ENCODE results near the gene TTC33.
A peak's percentile ranks its signal among the peaks of the same experiment; 100 is the strongest.

The TTC33 gene

GRCh38 chr5:40502736-40503135 lies 253.0 kb downstream of the TTC33 start:
- no peak for DNase-seq

GRCh38 chr5:40501711-40502444 lies 253.9 kb downstream of the TTC33 start:
- DNase-seq, result no peak

- no peak for DNase-seq
Measured at GRCh38 chr5:40499518-40500273, 256.1 kb downstream of the TTC33 start.

GRCh38 chr5:40499007-40499406 lies 256.8 kb downstream of the TTC33 start:
- DNase-seq, result no peak

GRCh38 chr5:40497573-40497972 lies 258.2 kb downstream of the TTC33 start:
- DNase-seq, result no peak

- DNase-seq, result no peak
Measured at GRCh38 chr5:40495237-40495635, 260.5 kb downstream of the TTC33 start.

- DNase-seq, result no peak
Measured at GRCh38 chr5:40494631-40495236, 261.0 kb downstream of the TTC33 start.

- no peak for DNase-seq
Measured at GRCh38 chr5:40492056-40492455, 263.7 kb downstream of the TTC33 start.

GRCh38 chr5:40491644-40492043 lies 264.1 kb downstream of the TTC33 start:
- no peak for DNase-seq

GRCh38 chr5:40490464-40491111 lies 265.2 kb downstream of the TTC33 start:
- no peak for DNase-seq

- no peak for DNase-seq
Measured at GRCh38 chr5:40489421-40489820, 266.3 kb downstream of the TTC33 start.

- peak; percentile 50 for DNase-seq
Measured at GRCh38 chr5:40486437-40487275, 269.1 kb downstream of the TTC33 start.

GRCh38 chr5:40485021-40485998 lies 270.5 kb downstream of the TTC33 start:
- no peak for DNase-seq

- no peak for DNase-seq
Measured at GRCh38 chr5:40484495-40484894, 271.3 kb downstream of the TTC33 start.

GRCh38 chr5:40483316-40483715 lies 272.4 kb downstream of the TTC33 start:
- DNase-seq, result no peak

- DNase-seq, result no peak
Measured at GRCh38 chr5:40481241-40481640, 274.5 kb downstream of the TTC33 start.

- peak; percentile 35 for DNase-seq
Measured at GRCh38 chr5:40480392-40480791, 275.4 kb downstream of the TTC33 start.

GRCh38 chr5:40479939-40480338 lies 275.8 kb downstream of the TTC33 start:
- no peak for DNase-seq

- no peak for DNase-seq
Measured at GRCh38 chr5:40478766-40479165, 277.0 kb downstream of the TTC33 start.

- no peak for DNase-seq
Measured at GRCh38 chr5:40477856-40478546, 277.8 kb downstream of the TTC33 start.

GRCh38 chr5:40475561-40475960 lies 280.2 kb downstream of the TTC33 start:
- DNase-seq, result no peak
